HepG2 (cell line): Measurements from ENCODE around the gene CTU1. TPM values are rescaled to one million over a fixed set of nuclear protein-coding genes. Genes with fewer than 3 reads are reported as not detected.

ENCODE experiments used
- ATAC-seq: fragments of 200-7000 bp; cut with Tn5 transposase; 3 replicates; pipeline ENCODE4 v1.9.1; 2020; ENCODE audit warnings: mild to moderate bottlenecking, moderate library complexity
- BruUV-seq: library from RNA; stranded (reverse); fragments of 400-500 nt; replicated peaks from 2 replicates; lab custom pipeline; 2021; lab: Mats Ljungman, UMichigan
- CTCF ChIA-PET: fragments of 300-600 bp; formaldehyde crosslinking; extraction: SDS; loops from one replicate; lab custom pipeline; 2021; ENCODE audit warnings: low total read pairs, inconsistent platforms, low intra/inter-chr PET ratio; lab: Yijun Ruan, JAX
- POLR2A ChIA-PET: fragments of 350-600 bp; sonication (Branson Sonifier 250); formaldehyde crosslinking; loops from one replicate; lab custom pipeline; 2020; ENCODE audit warnings: antibody characterized with exemption, inconsistent platforms; lab: Yijun Ruan, JAX
- DNase-seq: peaks from one replicate; pipeline ENCODE4 v3.0.0-alpha.2; 2015; ENCODE audit warnings: low spot score
- FAIRE-seq: peaks from 3 replicates; lab custom pipeline; 2011; peaks lifted over from hg19 to GRCh38; lab: Jason Lieb, UNC
- H2AFZ ChIP-seq: one replicate; pipeline ENCODE4 v1.6.1; 2011; ENCODE audit warnings: low read length, inconsistent platforms
- H3K27ac ChIP-seq: fragments of 300-600 bp; 3 replicates; pipeline ENCODE4 v1.8.0; 2011; ENCODE audit warnings: mixed run types, mild to moderate bottlenecking, mixed read lengths, low read length, inconsistent platforms; ENCODE audit not compliant: insufficient read depth; ENCODE audit errors: extremely low read length
- H3K27me3 ChIP-seq, 2 experiments: fragments of 200-600 bp in 1 of 2; 2 replicates in 1 of 2; 3 replicates in 1 of 2; pipeline versions ENCODE4 v1.6.0 to v1.8.0; 2011; ENCODE audit warnings: low read length in 2 of 2, mild to moderate bottlenecking in 2 of 2, moderate library complexity in 2 of 2, inconsistent platforms in 1 of 2; ENCODE audit not compliant: insufficient read depth in 2 of 2, control insufficient read depth in 1 of 2
- H3K36me3 ChIP-seq, 2 experiments: fragments of 200-600 bp in 1 of 2; replicated peaks in 1 of 2; 2 replicates in 1 of 2; 3 replicates in 1 of 2; pipeline versions ENCODE4 v1.5.1 to v1.8.0; 2011; ENCODE audit warnings: low read length in 2 of 2, inconsistent platforms in 1 of 2; ENCODE audit not compliant: insufficient read depth in 2 of 2, control insufficient read depth in 1 of 2
- H3K4me1 ChIP-seq: 2 replicates; pipeline ENCODE4 v1.5.1; 2012; ENCODE audit warnings: low read length, inconsistent platforms; ENCODE audit not compliant: insufficient read depth
- H3K4me2 ChIP-seq: 2 replicates; pipeline ENCODE4 v1.6.0; 2011; ENCODE audit warnings: low read depth, low read length, inconsistent platforms
- H3K4me3 ChIP-seq, 3 experiments: fragments of 200-600 bp in 1 of 3; sonication (generic), shearing (Covaris generic) in 1 of 3; replicated peaks in 1 of 3; 2 replicates each; pipeline ENCODE4 v1.5.1; 2011 to 2016; ENCODE audit warnings: low read length in 3 of 3, inconsistent platforms in 2 of 3, low read depth in 2 of 3, mild to moderate bottlenecking in 2 of 3, control low read depth in 1 of 3, mixed read lengths in 1 of 3; ENCODE audit not compliant: insufficient read depth in 1 of 3
- H3K79me2 ChIP-seq: one replicate; pipeline ENCODE4 v1.6.1; 2011; ENCODE audit warnings: low read length, inconsistent platforms; ENCODE audit not compliant: insufficient read depth
- H3K9ac ChIP-seq: 2 replicates; pipeline ENCODE4 v1.6.0; 2011; ENCODE audit warnings: mild to moderate bottlenecking, low read depth, low read length, inconsistent platforms; ENCODE audit not compliant: insufficient read depth
- H3K9me3 ChIP-seq: 2 replicates; pipeline ENCODE4 v1.5.1; 2012; ENCODE audit warnings: mild to moderate bottlenecking, low read length
- H4K20me1 ChIP-seq: 2 replicates; pipeline ENCODE4 v1.6.0; 2011; ENCODE audit warnings: inconsistent platforms, mild to moderate bottlenecking, low read length, moderate library complexity; ENCODE audit not compliant: insufficient read depth
- FOXO1 ChIP-seq: sonication (generic); formaldehyde crosslinking; IDR thresholded peaks from 2 replicates; pipeline ENCODE4 v1.4.0; 2020; ENCODE audit warnings: missing genetic modification reagents
- GATAD1 ChIP-seq: IDR thresholded peaks from 2 replicates; pipeline ENCODE4 v1.6.1; 2016; ENCODE audit warnings: missing genetic modification reagents, missing compliant biosample characterization
- HIC2 ChIP-seq: sonication (generic); formaldehyde crosslinking; IDR thresholded peaks from 2 replicates; pipeline ENCODE4 v1.9.0; 2022; ENCODE audit warnings: low read depth, missing genetic modification reagents
- KMT2A ChIP-seq: sonication (generic); formaldehyde crosslinking; IDR thresholded peaks from 2 replicates; pipeline ENCODE4 v1.4.0; 2020; ENCODE audit warnings: missing genetic modification reagents
- MLLT10 ChIP-seq: sonication (generic); formaldehyde crosslinking; IDR thresholded peaks from 2 replicates; pipeline ENCODE4 v1.4.0; 2020; ENCODE audit warnings: missing genetic modification reagents
- MYPOP ChIP-seq: sonication (generic); formaldehyde crosslinking; IDR thresholded peaks from 2 replicates; pipeline ENCODE4 v1.8.1; 2023; ENCODE audit warnings: mild to moderate bottlenecking, moderate library complexity, missing genetic modification reagents
- PCBP1 ChIP-seq: fragments of 200-400 bp; formaldehyde crosslinking; IDR thresholded peaks from 2 replicates; pipeline ENCODE4 v1.6.1; 2017; ENCODE audit warnings: mild to moderate bottlenecking, low read depth, low read length, borderline replicate concordance
- PHB2 ChIP-seq: fragments of 450-650 bp; IDR thresholded peaks from 2 replicates; pipeline ENCODE4 v1.6.1; 2018; ENCODE audit not compliant: partially characterized antibody
- POLR2AphosphoS5 ChIP-seq: IDR thresholded peaks from 2 replicates; pipeline ENCODE4 v1.6.1; 2012; ENCODE audit warnings: low read depth, low read length
- RFX1 ChIP-seq: fragments of 450-650 bp; IDR thresholded peaks from 2 replicates; pipeline ENCODE4 v1.6.1; 2017
- SETDB1 ChIP-seq: sonication (generic); formaldehyde crosslinking; IDR thresholded peaks from 2 replicates; pipeline ENCODE4 v1.5.1; 2020; ENCODE audit warnings: missing genetic modification reagents, mild to moderate bottlenecking, borderline replicate concordance
- SMARCE1 ChIP-seq: fragments of 450-650 bp; IDR thresholded peaks from 2 replicates; pipeline ENCODE4 v1.6.1; 2017; ENCODE audit warnings: borderline replicate concordance
- SRF ChIP-seq: IDR thresholded peaks from 2 replicates; pipeline ENCODE4 v1.6.1; 2011; ENCODE audit warnings: mild to moderate bottlenecking, low read depth, low read length, moderate library complexity
- ZNF296 ChIP-seq: sonication (generic); formaldehyde crosslinking; conservative IDR thresholded peaks from 2 replicates; pipeline ENCODE4 v1.5.0; 2020; ENCODE audit warnings: mild to moderate bottlenecking, missing genetic modification reagents
- ZNF432 ChIP-seq: sonication (generic); formaldehyde crosslinking; IDR thresholded peaks from 2 replicates; pipeline ENCODE4 v1.5.0; 2020; ENCODE audit warnings: missing genetic modification reagents, mild to moderate bottlenecking, borderline replicate concordance
- ZNF678 ChIP-seq: sonication (generic); formaldehyde crosslinking; IDR thresholded peaks from 2 replicates; pipeline ENCODE4 v1.4.0; 2020; ENCODE audit warnings: mild to moderate bottlenecking, missing genetic modification reagents
- ZNF766 ChIP-seq: sonication (generic); formaldehyde crosslinking; IDR thresholded peaks from 2 replicates; pipeline ENCODE4 v1.5.0; 2020; ENCODE audit warnings: missing genetic modification reagents, borderline replicate concordance
- WGBS: methylation state at CpG from one replicate; pipeline ENCODE4 v1.1.6; 2017; ENCODE audit warnings: low lambda C conversion rate; 5-methylcytosine and 5-hydroxymethylcytosine counted together
- in situ Hi-C: cut with HindIII; loops from 2 replicates; pipeline ENCODE4 v1.10.0; 2017; ENCODE audit warnings: low pct_unique_long_range_greater_than_20kb; ENCODE audit not compliant: extremely low pct_ligation_motif_present
- intact Hi-C: fragments of 100-400 bp; cut with micrococcal nuclease; formaldehyde crosslinking; loops from one replicate; pipeline ENCODE4 v1.10.0; 2022; ENCODE audit not compliant: unreplicated experiment
- polyA plus RNA-seq, 8 experiments: library from polyadenylated mRNA; depleted of rRNA in 3 of 8; stranded (reverse) in 7 of 8; unstranded in 1 of 8; fragments of >200 nt; fragmentation: Illumina TruSeq in 4 of 8; extraction: Trizol in 4 of 8; gene quantifications; 2 replicates each; pipeline versions ENCODE4 v1.2.1 to v1.2.3, GENCODE V29; 2011 to 2016; ENCODE audit warnings: low read depth in 4 of 8, missing spikeins in 1 of 8, mixed read lengths in 1 of 8; ENCODE audit not compliant: insufficient read depth in 1 of 8
- total RNA-seq, 5 experiments: library from RNA; depleted of rRNA; stranded (reverse); fragments of >200 nt; fragmentation: Illumina TruSeq; extraction: Trizol; gene quantifications; 2 replicates each; pipeline ENCODE4 v1.2.3, GENCODE V29; 2016; ENCODE audit warnings: low read depth in 1 of 5

Gene CTU1
- total and polyA plus RNA-seq, 2 of the 13 experiments (the other 11 are each of a cell fraction or from before 2014, with no cell fraction given), result 1.9 to 2.9 TPM

GRCh38 chr19:51127755-51128154, 19.5 kb upstream of the CTU1 start:
- Histone ChIP-seq H3K9ac (no peak overlapping the region), H3K79me2 (no peaks in the 10 kb centered on the region), H3K4me2 (no peak overlapping the region), H3K27me3 (peaks cover 4 to 47% of the 10 kb centered on the region in 2 experiments; a peak in 4 of 5 replicates), H4K20me1 (no peaks in the 10 kb centered on the region), H2AFZ (no peak overlapping the region), H3K36me3 (no peaks in the 10 kb centered on the region), H3K4me1 (no peaks in the 10 kb centered on the region), H3K4me3 (no peak overlapping the region), H3K27ac (no peak overlapping the region), H3K9me3 (no peaks in the 10 kb centered on the region)
- POLR2A ChIA-PET, result no interaction called here
- 25% methylated on average over 3 of the region's 4 CpGs for WGBS
- FAIRE-seq (no peak), DNase-seq (no peak), ATAC-seq (no peak)
- CTCF ChIA-PET, result no interaction called here
- TF ChIP-seq POLR2AphosphoS5, result no peak
- TF ChIP-seq ZNF766 (CRISPR knock-in tag), result no peak
- no peak for TF ChIP-seq MLLT10 (CRISPR knock-in tag)
- TF ChIP-seq ZNF678 (CRISPR knock-in tag), result no peak
- TF ChIP-seq KMT2A, result no peak
- TF ChIP-seq SMARCE1, result no peak
- TF ChIP-seq ZNF296 (CRISPR knock-in tag), result no peak
- TF ChIP-seq HIC2 (CRISPR knock-in tag), result no peak
- TF ChIP-seq PCBP1, result no peak
- TF ChIP-seq PHB2, result no peak
- no peak for TF ChIP-seq SETDB1 (CRISPR knock-in tag)
- no peak for TF ChIP-seq RFX1
- no peak for TF ChIP-seq MYPOP
- TF ChIP-seq SRF, result no peak
- no peak for TF ChIP-seq FOXO1
- no peak for TF ChIP-seq ZNF432 (CRISPR knock-in tag)
- no peak for TF ChIP-seq GATAD1 (CRISPR knock-in tag)
- in situ Hi-C loops (no loop called here), intact Hi-C loops (no loop called here)
- BruUV-seq, result no TSS peak
